ENCODE measurements around the gene LIMS1.

DNA sequence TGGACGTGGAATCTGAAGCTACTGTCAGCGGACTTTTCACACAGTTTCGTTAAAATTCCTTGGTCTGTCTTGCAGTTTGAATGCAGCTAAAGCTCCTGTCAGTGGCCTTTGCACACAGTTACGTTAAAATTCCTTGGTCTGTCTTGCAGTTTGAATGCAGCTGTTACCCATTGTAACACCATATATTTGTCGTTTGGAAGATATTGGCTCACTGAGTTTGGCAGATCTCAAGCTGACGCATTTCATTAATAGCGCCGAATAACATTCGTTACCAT lies 1.0 kb downstream of the LIMS1 start:
- TF ChIP-seq POLR2AphosphoS5 (IDR thresholded peaks at IDR 0.05; ENCODE audit: borderline replicate concordance, low read depth, low read length) (no peak), EZH2 (IDR thresholded peaks at IDR 0.05) (no peak)
